Prostate gland (tissue), 2 donors: ENCODE data around the gene KRT40. TPM values are rescaled to one million over a fixed set of nuclear protein-coding genes. Genes with fewer than 3 reads are reported as not detected.

ENCODE experiments used
- DNase-seq: peaks from one replicate; pipeline ENCODE4 v3.0.0-alpha.2; 2019; ENCODE audit warnings: low spot score
- H3K27ac ChIP-seq, 2 donors: fragments of 200-600 bp; sonication (generic); 2 replicates each; pipeline ENCODE4 v1.5.1; 2017 to 2019
- H3K27me3 ChIP-seq: fragments of 200-600 bp; sonication (generic); replicated peaks from 2 replicates; pipeline ENCODE4 v1.5.1; 2019; ENCODE audit not compliant: insufficient read depth
- H3K36me3 ChIP-seq, 2 donors: fragments of 200-600 bp; sonication (generic); 1 replicate in 1 of 2; 2 replicates in 1 of 2; pipeline versions ENCODE4 v1.5.1 to v1.8.1; 2017 to 2019
- H3K4me1 ChIP-seq: fragments of 200-600 bp; sonication (generic); replicated peaks from 2 replicates; pipeline ENCODE4 v1.5.1; 2019
- H3K4me3 ChIP-seq, 2 donors: fragments of 200-600 bp; sonication (generic); 2 replicates each; pipeline ENCODE4 v1.5.1; 2017 to 2019
- H3K9me3 ChIP-seq: fragments of 200-600 bp; sonication (generic); 2 replicates; pipeline ENCODE4 v1.5.1; 2017
- POLR2A ChIP-seq: fragments of 450-650 bp; IDR thresholded peaks from one replicate; pipeline ENCODE4 v1.6.1; 2016; ENCODE audit warnings: antibody characterized with exemption, mild to moderate bottlenecking
- POLR2AphosphoS5 ChIP-seq: sonication (generic); formaldehyde crosslinking; IDR thresholded peaks from one replicate; pipeline ENCODE4 v1.6.1; 2017; ENCODE audit warnings: antibody characterized with exemption
- WGBS: methylation state at CpG from one replicate; pipeline ENCODE4 v1.1.5; 2018; 5-methylcytosine and 5-hydroxymethylcytosine counted together
- intact Hi-C: fragments of 100-400 bp; cut with DNase I; formaldehyde crosslinking; loops from one replicate; pipeline ENCODE4 v1.14.2; 2022
- total RNA-seq, 2 donors: library from RNA; depleted of rRNA; stranded (reverse); fragments of >200 nt; gene quantifications; one replicate each; pipeline ENCODE4 v1.1.0, GENCODE V29; 2016
- TF ChIP-seq, protein P1 (sequence below), 4 experiments: fragments of 200-600 bp in 2 of 4; fragments of 450-650 bp in 2 of 4; sonication (generic) in 2 of 4; IDR thresholded peaks; 1 replicate in 3 of 4; 2 replicates in 1 of 4; pipeline ENCODE4 v1.5.1; 2016 to 2019; ENCODE audit warnings: antibody characterized with exemption in 4 of 4, mild to moderate bottlenecking in 2 of 4, moderate library complexity in 2 of 4

Gene KRT40
- total RNA-seq, result under 1 TPM in 1 of 2 donors, not detected in 1; 0.74 TPM

DNA sequence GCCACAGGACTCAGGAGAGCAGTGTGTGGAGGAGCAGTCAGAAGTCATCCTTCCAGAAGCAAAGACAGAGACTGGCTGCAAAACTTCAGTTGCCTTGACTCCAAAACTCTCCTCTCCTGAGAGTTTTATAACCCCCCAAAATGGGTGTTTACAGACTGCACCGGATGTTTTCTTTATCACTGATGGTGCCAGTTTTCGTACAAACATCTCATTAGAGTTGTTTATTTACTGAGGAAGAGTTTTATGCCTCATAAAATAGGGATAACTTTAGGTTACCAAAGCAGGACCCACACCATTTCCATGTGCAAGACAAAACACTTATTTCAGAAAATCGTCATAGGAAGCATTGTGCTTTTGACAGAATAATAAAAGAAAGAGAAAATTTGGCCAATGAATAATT lies at the start of gene KRT40:
TSS of gene KRT40 (minus strand) at position 101 of the 400 bp plus-strand sequence. CDS start at position 48, 53 bp downstream.
- Histone ChIP-seq H3K36me3 (no peaks in the 10 kb centered on the region), H3K27ac (no peak within 1 kb of the TSS), H3K27me3 (no peaks in the 10 kb centered on the region), H3K9me3 (no peaks in the 10 kb centered on the region), H3K4me1 (no peaks in the 10 kb centered on the region), H3K4me3 (no peak within 1 kb of the TSS)
- intact Hi-C loops, result no loop called here
- no peak for DNase-seq
- TF ChIP-seq POLR2AphosphoS5 (no peak), POLR2A (no peak)
- TF ChIP-seq, protein P1, sequence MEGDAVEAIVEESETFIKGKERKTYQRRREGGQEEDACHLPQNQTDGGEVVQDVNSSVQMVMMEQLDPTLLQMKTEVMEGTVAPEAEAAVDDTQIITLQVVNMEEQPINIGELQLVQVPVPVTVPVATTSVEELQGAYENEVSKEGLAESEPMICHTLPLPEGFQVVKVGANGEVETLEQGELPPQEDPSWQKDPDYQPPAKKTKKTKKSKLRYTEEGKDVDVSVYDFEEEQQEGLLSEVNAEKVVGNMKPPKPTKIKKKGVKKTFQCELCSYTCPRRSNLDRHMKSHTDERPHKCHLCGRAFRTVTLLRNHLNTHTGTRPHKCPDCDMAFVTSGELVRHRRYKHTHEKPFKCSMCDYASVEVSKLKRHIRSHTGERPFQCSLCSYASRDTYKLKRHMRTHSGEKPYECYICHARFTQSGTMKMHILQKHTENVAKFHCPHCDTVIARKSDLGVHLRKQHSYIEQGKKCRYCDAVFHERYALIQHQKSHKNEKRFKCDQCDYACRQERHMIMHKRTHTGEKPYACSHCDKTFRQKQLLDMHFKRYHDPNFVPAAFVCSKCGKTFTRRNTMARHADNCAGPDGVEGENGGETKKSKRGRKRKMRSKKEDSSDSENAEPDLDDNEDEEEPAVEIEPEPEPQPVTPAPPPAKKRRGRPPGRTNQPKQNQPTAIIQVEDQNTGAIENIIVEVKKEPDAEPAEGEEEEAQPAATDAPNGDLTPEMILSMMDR (IDR thresholded peaks at IDR 0.05), result no peak
- 65% methylated on average over 3 of the region's 3 CpGs for WGBS

DNA sequence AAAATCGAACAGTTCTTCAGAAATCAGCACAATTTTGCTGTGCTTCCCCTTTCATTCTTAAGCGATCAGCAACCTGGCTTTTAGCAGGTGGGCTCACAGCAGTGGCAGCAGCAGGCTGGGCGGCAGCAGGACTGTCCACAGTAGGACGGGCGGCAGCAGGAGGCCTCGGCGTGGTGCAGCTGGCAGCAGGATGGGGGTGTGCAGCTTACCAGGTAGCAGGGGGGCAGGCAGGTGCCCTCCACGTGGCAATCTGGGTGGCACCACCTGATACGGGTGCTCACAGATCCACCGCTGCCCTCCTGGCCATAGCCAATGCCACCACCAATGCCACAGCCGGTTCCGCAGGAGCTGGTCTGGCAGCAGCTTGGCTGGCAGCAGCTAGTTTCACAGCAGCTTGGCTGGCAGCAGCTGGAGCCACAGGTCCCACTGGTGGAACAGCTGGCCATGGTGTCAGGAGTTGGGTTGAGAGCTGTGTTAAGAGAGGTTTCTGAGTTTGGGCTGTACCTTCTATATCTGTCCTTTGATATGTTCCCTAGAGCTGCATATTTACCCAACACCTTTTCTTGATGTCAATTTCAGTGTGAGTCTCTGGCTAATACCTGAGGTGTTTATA lies 45.6 kb upstream of the KRT40 start, which contains the start of gene KRTAP1-4:
TSS of gene KRTAP1-4 (minus strand) at position 563 of the 613 bp plus-strand sequence. CDS start at position 446, 117 bp downstream.
- Histone ChIP-seq H3K4me1 (no peaks in the 10 kb centered on the region), H3K36me3 (no peaks in the 10 kb centered on the region), H3K9me3 (no peaks in the 10 kb centered on the region), H3K4me3 (no peak within 1 kb of the TSS), H3K27me3 (no peaks in the 10 kb centered on the region), H3K27ac (no peak within 1 kb of the TSS)
- intact Hi-C loops, result no loop called here
- TF ChIP-seq, protein P1 (IDR thresholded peaks at IDR 0.05), result no peak
- TF ChIP-seq POLR2A (no peak), POLR2AphosphoS5 (no peak)
- DNase-seq, result no peak
- 83% methylated on average over 12 of the region's 12 CpGs for WGBS

DNA sequence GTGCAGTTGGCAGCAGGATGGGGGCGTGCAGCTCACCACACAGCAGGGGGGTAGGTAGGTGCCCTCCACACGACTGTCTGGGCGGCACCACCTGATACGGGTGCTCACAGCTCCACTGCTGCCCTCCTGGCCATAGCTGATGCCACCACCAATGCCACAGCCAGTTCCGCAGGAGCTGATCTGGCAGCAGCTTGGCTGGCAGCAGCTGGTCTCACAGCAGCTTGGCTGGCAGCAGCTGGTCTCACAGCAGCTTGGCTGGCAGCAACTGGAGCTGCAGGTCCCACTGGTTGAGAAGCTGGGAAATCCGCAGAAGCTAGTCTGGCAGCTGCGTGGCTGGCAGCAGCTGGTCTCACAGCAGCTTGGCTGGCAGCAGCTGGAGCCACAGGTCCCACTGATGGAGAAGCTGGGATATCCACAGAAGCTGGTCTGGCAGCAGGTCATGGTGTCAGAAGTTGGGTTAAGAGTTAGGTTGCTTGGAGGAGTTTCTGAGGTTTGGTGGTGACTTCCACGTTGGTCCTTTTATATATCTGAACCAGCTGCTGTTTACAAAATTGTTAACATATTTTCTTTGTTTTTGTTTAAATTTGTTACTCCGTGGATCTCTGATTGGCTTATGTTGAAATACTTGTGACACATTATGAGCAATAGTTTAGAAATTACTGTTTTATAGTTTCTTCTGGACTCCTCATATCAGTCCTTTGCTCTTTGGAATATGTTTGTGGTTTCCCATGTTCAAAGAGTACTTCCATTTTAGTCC lies 42.8 kb upstream of the KRT40 start, which contains the start of gene KRTAP1-5:
TSS of gene KRTAP1-5 (minus strand) at position 494 of the 757 bp plus-strand sequence. CDS start at position 441, 53 bp downstream.
- Histone ChIP-seq H3K4me1 (no peaks in the 10 kb centered on the region), H3K4me3 (no peak within 1 kb of the TSS), H3K36me3 (no peaks in the 10 kb centered on the region), H3K27me3 (no peaks in the 10 kb centered on the region), H3K9me3 (no peaks in the 10 kb centered on the region), H3K27ac (no peak within 1 kb of the TSS)
- 58% methylated on average over 9 of the region's 9 CpGs for WGBS
- TF ChIP-seq POLR2AphosphoS5, result no peak
- TF ChIP-seq POLR2A, result no peak
- TF ChIP-seq, protein P1 (IDR thresholded peaks at IDR 0.05), result no peak
- intact Hi-C loops, result no loop called here
- no peak for DNase-seq

DNA sequence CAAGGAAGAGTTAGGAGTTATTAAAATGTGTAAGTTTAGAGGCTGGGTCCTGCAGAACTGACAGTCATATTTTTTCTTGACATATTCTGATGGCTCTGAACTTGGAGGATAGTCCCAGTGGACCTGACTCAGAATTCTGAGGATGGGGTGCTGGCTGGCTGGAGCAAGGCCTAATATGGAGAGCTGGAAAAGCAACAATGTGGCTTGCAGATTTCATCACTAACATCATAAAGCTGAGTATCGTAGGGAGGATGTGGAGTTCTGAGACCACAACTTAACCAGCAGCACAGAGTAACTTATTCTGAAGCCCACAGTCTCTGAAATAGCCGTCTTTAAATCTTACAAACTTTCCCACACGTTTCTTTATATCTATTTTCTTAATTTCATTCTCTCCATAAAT lies 40.6 kb upstream of the KRT40 start:
- WGBS, result 81% methylated on average over 3 of the region's 3 CpGs
- Histone ChIP-seq H3K36me3 (no peaks in the 10 kb centered on the region), H3K27ac (no peak overlapping the region), H3K9me3 (no peaks in the 10 kb centered on the region), H3K4me1 (no peaks in the 10 kb centered on the region), H3K27me3 (no peaks in the 10 kb centered on the region), H3K4me3 (no peak overlapping the region)
- intact Hi-C loops, result no loop called here
- DNase-seq, result no peak
- TF ChIP-seq POLR2A, result no peak
- TF ChIP-seq, protein P1 (IDR thresholded peaks at IDR 0.05), result no peak
- TF ChIP-seq POLR2AphosphoS5, result no peak
